ENCODE results near the gene CAMK2A. TPM values are rescaled to one million over a fixed set of nuclear protein-coding genes. Genes with fewer than 3 reads are reported as not detected.
"Not testable (repeated sequence)": the region's sequence is repeated elsewhere in the genome, so short reads cannot be mapped to it uniquely, and the experiment has no call there.

Gene CAMK2A
- total and polyA plus RNA-seq, 5 experiments from 2014 or later = not detected

DNA sequence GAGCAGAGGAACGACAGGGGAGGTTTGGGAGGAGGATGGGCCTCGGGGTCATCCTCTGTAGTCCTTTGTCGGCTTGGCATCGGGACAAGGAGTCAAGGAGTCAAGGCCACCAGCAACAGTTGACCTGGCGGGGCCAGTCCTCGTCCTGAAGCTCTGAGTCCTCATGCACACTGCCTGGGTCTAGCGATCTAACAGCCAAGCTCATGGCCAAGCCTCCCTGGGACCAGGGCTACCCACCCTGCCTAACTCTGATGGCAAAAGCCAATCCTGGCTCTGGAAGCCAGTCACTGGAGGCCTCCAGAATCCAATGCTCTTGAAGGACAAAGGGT, 49.8 kb downstream of the CAMK2A start:
- H3K9me3 Mint-ChIP-seq = no peaks in the 10 kb centered on the region

DNA sequence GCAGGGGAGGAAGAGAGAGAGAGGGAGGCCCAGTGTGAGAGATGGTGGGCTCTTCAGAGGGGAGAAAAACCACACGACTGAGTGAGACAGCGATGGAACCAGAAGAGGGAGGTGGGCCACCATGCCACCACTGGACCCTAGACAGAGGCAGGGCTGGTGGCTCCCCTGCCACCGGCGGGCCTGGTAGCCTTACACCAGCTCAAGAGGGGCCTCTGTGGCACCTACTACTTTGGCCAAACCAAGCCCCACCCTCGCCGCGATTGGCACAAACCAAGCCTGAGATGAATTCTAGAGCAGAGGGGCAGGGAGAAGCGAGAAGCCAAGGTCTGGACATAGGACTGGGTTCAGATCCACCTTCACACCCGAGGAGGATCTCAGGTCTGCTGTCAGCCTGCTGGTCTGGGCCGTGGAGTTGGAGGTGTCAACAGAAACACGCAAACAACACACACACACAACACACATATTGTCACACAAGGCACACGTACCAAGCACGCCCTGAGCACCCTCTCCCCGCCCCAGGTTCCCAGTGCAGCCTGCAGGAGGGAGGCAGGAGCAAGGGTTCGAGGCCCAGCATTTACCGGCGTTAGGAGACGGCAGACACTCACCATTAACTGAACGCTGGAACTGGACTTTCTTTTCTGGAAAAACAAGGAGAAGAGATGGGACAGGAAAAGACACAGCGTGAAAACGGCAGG, 50.3 kb downstream of the CAMK2A start:
- Mint-ChIP-seq H3K4me3 (no peak overlapping the region), H3K4me1 (no peaks in the 10 kb centered on the region), H3K27ac (no peak overlapping the region), H3K27me3 (no peaks in the 10 kb centered on the region), H3K36me3 (no peaks in the 10 kb centered on the region), H3K9me3 (no peaks in the 10 kb centered on the region)
- ATAC-seq (no peak), DNase-seq (no peak)
- POLR2A ChIA-PET = no interaction called here

More for the DNA sequence above, 49.8 kb downstream of the CAMK2A start:
- no peak overlapping the region for H3K27ac Mint-ChIP-seq
- POLR2A ChIA-PET = no interaction called here
- no peaks in the 10 kb centered on the region for H3K4me1 Mint-ChIP-seq
- H3K36me3 Mint-ChIP-seq = no peaks in the 10 kb centered on the region
- no peak overlapping the region for H3K4me3 Mint-ChIP-seq
- DNase-seq (no peak), ATAC-seq (no peak)
- H3K27me3 Mint-ChIP-seq = no peaks in the 10 kb centered on the region

DNA sequence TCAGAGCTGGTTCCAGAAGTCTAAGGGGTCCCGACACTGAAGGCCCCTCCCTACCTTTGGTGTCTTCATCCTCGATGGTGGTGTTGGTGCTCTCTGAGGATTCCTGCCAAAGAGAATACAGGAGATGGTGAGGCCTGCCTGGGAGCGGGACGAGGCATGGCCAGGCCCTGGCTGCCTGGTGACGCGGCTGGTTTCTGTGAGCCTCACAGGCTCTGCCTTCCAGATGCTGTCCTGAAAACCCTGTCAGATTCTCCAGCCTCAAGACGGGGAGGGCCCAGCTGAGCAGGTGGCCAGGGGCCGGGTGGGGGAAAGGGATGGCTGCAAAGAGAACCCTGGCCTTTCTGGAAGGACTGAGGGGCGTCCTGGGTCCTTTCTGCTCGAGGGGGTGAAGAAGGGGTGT, 50.9 kb downstream of the CAMK2A start:
- no peak overlapping the region for H3K4me3 Mint-ChIP-seq
- H3K27ac Mint-ChIP-seq = no peak overlapping the region
- no peaks in the 10 kb centered on the region for H3K9me3 Mint-ChIP-seq
- POLR2A ChIA-PET = no interaction called here
- H3K4me1 Mint-ChIP-seq = no peaks in the 10 kb centered on the region
- H3K27me3 Mint-ChIP-seq = no peaks in the 10 kb centered on the region
- ATAC-seq (no peak), DNase-seq (no peak)
- H3K36me3 Mint-ChIP-seq = no peaks in the 10 kb centered on the region

DNA sequence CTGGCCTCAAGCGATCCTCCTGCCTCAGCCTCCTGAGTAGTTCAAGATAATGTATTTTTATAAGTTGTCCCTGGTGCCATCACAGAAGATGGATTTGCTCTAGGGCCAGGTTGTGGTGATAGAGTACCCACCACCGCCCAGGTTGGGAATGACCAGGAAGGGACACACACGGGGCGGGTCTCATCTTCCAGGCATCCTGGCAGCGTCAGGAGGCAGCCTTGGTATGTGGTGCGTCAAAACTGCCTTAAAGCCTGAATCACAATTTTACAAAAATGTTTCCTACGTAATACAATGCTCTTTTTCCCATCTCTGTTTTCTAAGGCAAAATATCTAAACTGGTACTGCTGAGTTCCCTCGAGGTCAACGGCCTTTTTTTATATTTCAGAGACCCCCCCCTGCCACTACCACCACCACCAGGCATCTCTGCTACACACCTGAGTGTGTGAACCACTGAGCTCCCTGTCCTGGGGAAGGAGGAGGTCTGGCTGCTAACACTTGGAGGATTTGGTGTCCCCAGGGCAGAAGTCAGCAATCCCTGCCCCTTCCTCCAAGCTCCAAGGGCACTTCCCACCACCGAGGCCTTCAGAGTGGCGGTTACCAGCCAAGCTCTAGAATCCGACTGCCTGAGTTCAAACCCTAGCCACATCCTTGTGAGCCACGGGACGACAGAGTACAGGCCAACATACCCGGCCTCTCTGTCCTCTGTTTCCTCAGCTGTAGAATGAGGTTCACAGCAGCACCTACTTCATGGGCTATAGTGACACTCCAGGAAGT, 52.4 kb downstream of the CAMK2A start:
- no peak for ATAC-seq

DNA sequence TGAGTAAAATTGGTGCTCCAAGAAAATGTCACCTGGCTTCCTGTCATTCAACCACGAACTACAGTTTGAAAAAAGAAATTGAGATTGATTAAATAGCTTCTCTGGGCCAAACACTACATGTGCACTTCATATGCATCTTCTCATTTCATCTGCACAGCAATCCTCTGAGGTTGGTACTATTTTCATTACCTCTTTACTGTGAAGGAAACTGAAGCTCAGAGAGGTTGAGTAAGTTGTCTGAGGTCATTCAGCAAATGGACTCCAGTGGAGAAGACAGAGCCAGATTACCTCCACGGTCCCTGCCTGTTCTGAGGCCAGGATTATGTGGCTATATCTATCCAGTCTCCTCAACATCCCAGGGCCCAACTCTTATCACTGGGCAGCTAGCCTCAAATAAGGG, 53.3 kb downstream of the CAMK2A start:
- no peak overlapping the region for H3K4me3 Mint-ChIP-seq
- ATAC-seq = no peak
- POLR2A ChIA-PET = no interaction called here
- no peak for DNase-seq
- H3K27ac Mint-ChIP-seq = no peak overlapping the region
- no peaks in the 10 kb centered on the region for H3K27me3 Mint-ChIP-seq
- no peaks in the 10 kb centered on the region for H3K4me1 Mint-ChIP-seq
- no peaks in the 10 kb centered on the region for H3K9me3 Mint-ChIP-seq
- no peaks in the 10 kb centered on the region for H3K36me3 Mint-ChIP-seq

More for the DNA sequence above, 52.4 kb downstream of the CAMK2A start:
- DNase-seq = no peak
- no peak overlapping the region for H3K27ac Mint-ChIP-seq
- no peaks in the 10 kb centered on the region for H3K27me3 Mint-ChIP-seq
- no peak overlapping the region for H3K4me3 Mint-ChIP-seq
- no peaks in the 10 kb centered on the region for H3K9me3 Mint-ChIP-seq
- no peaks in the 10 kb centered on the region for H3K4me1 Mint-ChIP-seq
- no peaks in the 10 kb centered on the region for H3K36me3 Mint-ChIP-seq
- POLR2A ChIA-PET = no interaction called here

DNA sequence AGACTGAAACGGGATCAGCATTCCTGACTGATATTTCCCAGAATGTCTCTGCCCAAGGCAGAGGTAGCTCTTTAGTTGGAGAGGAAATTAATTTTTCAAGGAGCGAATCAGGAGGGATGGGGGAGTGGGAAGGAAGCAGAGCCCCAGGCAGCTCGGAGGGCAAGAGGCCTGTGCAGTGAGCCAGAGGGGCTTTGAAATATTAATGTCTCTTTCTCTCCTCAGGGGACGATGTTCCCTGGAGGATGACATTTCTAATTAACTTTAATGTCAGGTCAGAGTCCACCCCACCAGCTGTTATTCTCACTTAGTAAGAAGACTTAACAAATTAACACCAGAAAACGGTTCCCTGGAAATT, 54.1 kb downstream of the CAMK2A start:
- Mint-ChIP-seq H3K9me3 (no peaks in the 10 kb centered on the region), H3K36me3 (no peaks in the 10 kb centered on the region)

DNA sequence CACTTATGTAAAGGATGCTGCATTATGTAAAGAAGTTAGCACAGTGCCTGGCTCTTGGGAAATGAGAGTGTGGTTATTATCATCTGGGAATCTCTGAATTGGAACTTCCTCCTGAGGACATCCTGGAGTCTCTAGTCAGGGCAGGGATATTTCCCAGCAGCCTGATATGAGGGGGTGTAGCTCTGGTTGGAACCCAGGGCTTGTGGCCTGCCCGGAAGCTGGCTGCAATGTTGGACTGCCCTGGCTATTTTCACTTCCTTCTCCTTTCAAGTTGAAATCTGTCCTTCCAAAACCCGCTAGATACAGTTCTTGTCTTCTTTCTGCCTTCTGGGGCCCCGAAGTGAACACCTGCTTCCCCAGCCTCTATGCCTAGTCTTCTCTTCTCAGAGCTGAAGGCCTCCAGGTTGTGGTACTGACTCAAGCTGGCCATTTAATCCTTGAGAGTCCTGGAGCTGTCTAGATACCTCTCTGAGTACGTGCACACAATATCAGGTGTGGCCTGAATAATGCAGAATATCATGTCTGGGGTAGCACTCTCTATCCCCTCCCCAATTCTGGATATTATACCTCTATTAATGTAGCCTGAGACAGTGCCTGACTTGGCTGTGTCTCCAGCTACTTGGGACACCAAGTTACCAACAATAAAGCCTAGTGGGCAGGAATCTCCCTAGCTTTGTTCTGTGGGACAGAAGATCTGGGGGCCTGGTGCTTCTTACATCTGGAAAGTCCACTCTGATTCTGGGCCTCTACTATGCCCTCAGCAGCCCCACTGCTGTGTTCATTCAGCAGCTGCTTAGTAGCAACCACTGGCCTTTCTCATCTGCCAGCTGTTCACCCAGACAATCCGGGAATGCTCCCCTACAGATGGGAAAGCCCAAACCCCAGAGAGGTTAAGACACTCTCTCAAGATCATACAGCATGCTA, 54.7 kb downstream of the CAMK2A start:
- Mint-ChIP-seq H3K36me3 (no peaks in the 10 kb centered on the region), H3K9me3 (no peaks in the 10 kb centered on the region), H3K4me3 (no peak overlapping the region), H3K27me3 (no peaks in the 10 kb centered on the region), H3K4me1 (peaks cover 0 to 3% (median 0%) of the 10 kb centered on the region in 4 donors), H3K27ac (no peak overlapping the region)
- POLR2A ChIA-PET = no interaction called here
- DNase-seq = no peak
- no peak for ATAC-seq

More for the DNA sequence above, 54.1 kb downstream of the CAMK2A start:
- Mint-ChIP-seq H3K27ac (no peak overlapping the region), H3K27me3 (no peaks in the 10 kb centered on the region), H3K4me1 (peaks cover 0 to 3% (median 0%) of the 10 kb centered on the region in 4 donors), H3K4me3 (no peak overlapping the region)
- ATAC-seq (no peak), DNase-seq (no peak)
- POLR2A ChIA-PET = no interaction called here

DNA sequence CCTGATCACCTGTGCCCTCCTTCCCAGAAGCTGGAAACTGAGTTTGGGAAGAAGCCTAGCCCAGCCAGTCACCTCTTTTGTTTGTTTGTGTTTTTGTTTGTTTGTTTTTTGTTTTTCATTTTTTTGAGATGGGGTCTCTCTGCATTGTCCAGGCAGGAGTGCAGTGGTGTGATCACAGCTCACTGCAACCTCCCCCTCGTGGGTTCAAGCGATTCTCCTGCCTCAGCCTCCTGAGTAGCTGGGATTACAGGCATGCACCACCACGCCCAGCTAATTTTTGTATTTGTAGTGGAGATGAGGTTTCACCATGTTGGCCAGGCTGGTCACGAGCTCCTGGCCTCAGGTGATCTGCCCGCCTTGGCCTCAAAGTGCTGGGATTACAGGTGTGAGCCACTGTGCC, 55.9 kb downstream of the CAMK2A start:
- DNase-seq, H3K27ac Mint-ChIP-seq, H3K27me3 Mint-ChIP-seq, H3K4me1 Mint-ChIP-seq, H3K9me3 Mint-ChIP-seq, ATAC-seq, H3K36me3 Mint-ChIP-seq, H3K4me3 Mint-ChIP-seq, POLR2A ChIA-PET: not testable (repeated sequence)

DNA sequence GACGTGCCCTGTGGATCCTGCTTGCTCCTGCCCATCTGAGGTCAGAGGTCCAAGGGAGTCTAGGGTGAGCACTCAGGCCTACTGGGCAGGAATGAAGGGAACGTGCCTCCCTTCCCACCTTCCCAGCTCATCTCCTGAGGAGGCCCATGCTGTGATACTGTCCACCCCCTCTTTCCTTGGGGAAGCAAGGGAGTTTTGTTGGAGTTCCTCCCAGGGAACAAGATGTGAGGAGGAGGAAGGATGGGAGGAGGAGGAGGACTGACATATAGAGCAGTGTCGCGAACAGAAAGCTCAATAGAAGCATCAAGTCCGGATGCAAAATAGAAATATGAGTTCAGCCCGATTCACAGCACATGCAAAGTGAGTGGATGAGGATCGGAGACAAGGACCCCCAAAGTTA, 58.7 kb downstream of the CAMK2A start:
- H3K4me3 Mint-ChIP-seq = no peak overlapping the region
- H3K36me3 Mint-ChIP-seq = no peaks in the 10 kb centered on the region
- DNase-seq (no peak), ATAC-seq (no peak)
- H3K4me1 Mint-ChIP-seq = peaks cover 0 to 3% (median 0%) of the 10 kb centered on the region in 4 donors
- POLR2A ChIA-PET = interaction anchor here (0.5 kb wide), 1 partner anchor 1086 kb away, joined by 4 read pairs; no protein-coding TSS in a partner anchor
- H3K27ac Mint-ChIP-seq = no peak overlapping the region
- H3K27me3 Mint-ChIP-seq = peaks cover 0 to 1% (median 0%) of the 10 kb centered on the region in 5 donors
- no peaks in the 10 kb centered on the region for H3K9me3 Mint-ChIP-seq

DNA sequence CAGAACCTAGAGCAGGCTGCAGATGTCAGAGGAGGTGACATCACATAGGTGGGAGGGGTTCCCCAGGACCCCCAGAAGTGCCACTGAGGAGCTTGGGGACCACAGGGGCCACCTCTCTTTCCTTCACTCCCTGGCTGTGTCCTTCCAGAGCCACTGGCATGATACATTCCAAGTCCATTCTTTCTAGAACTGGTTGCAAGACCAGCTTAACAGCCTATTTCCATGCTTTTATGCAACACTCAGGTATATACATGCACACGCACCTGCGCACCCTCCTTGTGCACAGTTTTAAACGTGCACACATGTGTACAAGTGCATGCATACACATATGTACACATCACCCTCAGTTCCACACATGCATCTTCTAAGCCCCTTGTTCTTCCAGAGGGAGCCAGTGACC, 60.0 kb downstream of the CAMK2A start:
- POLR2A ChIA-PET = no interaction called here
- peaks cover 0 to 3% (median 0%) of the 10 kb centered on the region in 4 donors for H3K4me1 Mint-ChIP-seq
- DNase-seq (no peak), ATAC-seq (no peak)
- H3K27me3 Mint-ChIP-seq = peaks cover 0 to 1% (median 0%) of the 10 kb centered on the region in 5 donors
- H3K4me3 Mint-ChIP-seq = no peak overlapping the region
- no peaks in the 10 kb centered on the region for H3K9me3 Mint-ChIP-seq
- no peak overlapping the region for H3K27ac Mint-ChIP-seq
- H3K36me3 Mint-ChIP-seq = no peaks in the 10 kb centered on the region

DNA sequence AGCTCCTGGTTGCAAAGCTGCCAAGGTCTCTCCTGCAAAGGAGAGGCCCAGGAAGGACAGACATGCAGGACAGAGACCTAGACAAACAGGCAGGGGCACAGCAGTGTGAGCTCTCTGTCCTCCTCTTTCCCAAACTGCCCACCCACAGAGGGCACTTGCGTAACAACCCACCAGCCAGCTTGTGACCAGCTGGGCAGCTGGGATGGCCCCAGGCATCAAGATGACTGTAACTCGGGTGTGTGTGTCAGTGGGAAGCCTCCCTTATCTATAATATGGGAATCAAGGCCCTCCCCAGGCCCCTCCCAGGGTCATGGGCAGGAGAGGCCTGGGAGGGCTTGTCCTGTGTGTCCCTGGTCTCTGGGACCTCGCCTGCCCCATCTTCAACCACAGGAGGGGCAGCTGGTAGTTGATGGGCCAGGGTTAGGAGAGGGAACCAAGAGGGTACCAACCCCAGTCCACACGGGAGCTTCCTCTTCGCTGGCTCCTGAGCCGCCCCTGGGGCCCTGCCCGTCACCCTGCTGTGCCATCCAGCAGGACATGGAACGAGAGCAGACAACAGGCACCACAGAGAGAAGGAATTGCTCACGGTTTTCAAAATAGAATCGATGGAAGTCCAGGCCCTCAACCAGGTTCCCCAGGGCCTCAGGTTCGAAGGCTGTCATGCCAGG, 61.8 kb downstream of the CAMK2A start:
- Mint-ChIP-seq H3K9me3 (no peaks in the 10 kb centered on the region), H3K36me3 (no peaks in the 10 kb centered on the region), H3K4me3 (no peak overlapping the region), H3K4me1 (peaks cover 0 to 3% (median 0%) of the 10 kb centered on the region in 4 donors), H3K27me3 (peaks cover 0 to 1% (median 0%) of the 10 kb centered on the region in 5 donors), H3K27ac (no peak overlapping the region)
- no peak for DNase-seq
- POLR2A ChIA-PET = no interaction called here
- no peak for ATAC-seq

DNA sequence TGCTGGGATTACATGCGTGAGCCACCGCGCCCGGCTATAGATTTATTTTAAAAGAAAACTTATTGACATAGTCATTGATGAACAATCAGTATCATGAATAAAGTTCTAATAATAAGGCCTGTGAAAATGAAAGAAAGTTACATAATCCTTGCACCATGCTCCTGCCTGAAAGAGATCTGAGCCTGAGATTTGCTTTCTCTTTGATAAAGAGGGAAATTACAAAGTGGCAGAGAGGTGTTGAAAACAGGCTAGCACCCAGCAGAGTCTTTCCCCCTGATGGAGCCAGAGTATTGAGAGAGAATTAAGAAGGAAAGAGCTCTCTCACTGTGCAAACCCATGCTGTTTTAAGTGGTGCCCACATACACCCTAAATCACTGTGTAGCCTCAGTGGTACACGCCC, 62.5 kb downstream of the CAMK2A start:
- DNase-seq (no peak), ATAC-seq (no peak)
- H3K27ac Mint-ChIP-seq = peak overlapping the region in 1 of 10 donors; percentile 35
- H3K4me3 Mint-ChIP-seq = no peak overlapping the region
- H3K4me1 Mint-ChIP-seq = peaks cover 0 to 3% (median 0%) of the 10 kb centered on the region in 4 donors
- no peaks in the 10 kb centered on the region for H3K9me3 Mint-ChIP-seq
- H3K36me3 Mint-ChIP-seq = no peaks in the 10 kb centered on the region
- peaks cover 0 to 1% (median 0%) of the 10 kb centered on the region in 5 donors for H3K27me3 Mint-ChIP-seq
- POLR2A ChIA-PET = no interaction called here

All from naive thymus-derived CD8-positive, alpha-beta T cell (primary cell).